Hypothalamus (tissue), 51 donors: ENCODE measurements around the gene FATE1.
"Not testable (repeated sequence)": the region's sequence is repeated elsewhere in the genome, so short reads cannot be mapped to it uniquely, and the experiment has no call there.

ENCODE experiments used
- DNase-seq, 51 donors: peaks; one replicate each; lab custom pipeline; 2025; lab: John Stamatoyannopoulos, UW

FATE1 gene, protein sequence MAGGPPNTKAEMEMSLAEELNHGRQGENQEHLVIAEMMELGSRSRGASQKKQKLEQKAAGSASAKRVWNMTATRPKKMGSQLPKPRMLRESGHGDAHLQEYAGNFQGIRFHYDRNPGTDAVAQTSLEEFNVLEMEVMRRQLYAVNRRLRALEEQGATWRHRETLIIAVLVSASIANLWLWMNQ

GRCh38 chrX:151715752-151716151 lies at the start of gene FATE1:
TSS of gene FATE1 (plus strand) at chrX:151716035. CDS start at chrX:151716120, 85 bp downstream.
- DNase-seq: no peak

- DNase-seq: no peak
These were observed 40.6 kb upstream of the FATE1 start for GRCh38 chrX:151675121-151675746.

- DNase-seq: no peak
These were observed 39.6 kb upstream of the FATE1 start for GRCh38 chrX:151676196-151676595.

- no peak for DNase-seq
These were observed 35.9 kb upstream of the FATE1 start for GRCh38 chrX:151679798-151680402.

GRCh38 chrX:151680805-151681204 lies 35.0 kb upstream of the FATE1 start:
- peak in 24 of 51 donors; percentile 0 to 39 (median 9) for DNase-seq

GRCh38 chrX:151687635-151688034 lies 28.2 kb upstream of the FATE1 start:
- DNase-seq: no peak

DNA sequence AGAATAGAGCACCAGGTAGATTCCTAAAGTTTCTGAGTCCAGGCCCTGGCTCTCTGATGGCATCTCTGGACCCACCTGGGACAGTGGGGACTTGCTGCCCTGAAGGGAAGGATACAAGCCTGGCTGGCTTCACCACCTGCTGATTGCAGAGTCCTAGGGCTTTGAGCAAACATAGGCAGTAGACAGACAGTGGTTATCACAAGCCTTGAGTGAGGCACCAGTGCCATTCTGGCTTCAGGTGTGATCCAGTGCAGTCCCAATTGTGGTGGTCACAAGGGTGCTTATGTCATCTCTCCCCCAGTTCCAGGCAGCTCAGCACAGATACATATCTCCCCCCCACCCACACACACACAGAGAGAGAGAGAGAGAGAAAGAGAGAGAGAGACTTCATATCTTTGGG lies 27.1 kb upstream of the FATE1 start:
- DNase-seq: no peak

- DNase-seq: no peak
These were observed 23.0 kb upstream of the FATE1 start for GRCh38 chrX:151692825-151693224.

DNA sequence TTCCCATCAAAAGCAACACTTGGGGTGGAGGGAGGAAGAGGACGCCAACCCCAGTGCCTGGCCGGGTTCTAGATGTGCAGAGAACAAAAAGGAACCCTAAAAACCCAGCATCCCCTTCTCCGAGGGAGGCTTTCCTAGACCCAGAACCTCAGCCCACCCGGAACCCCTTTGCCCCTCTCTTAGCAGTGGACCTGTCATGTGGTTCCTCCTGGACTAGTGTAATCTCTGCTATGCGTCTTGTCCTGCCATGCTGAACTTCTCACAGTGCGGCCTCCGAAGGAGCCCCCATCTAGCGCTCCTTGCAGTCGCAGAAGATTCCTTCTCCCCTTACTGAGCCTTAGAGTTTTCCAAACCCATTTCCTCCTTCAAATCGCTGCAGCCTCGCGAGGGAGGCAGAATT lies 21.7 kb upstream of the FATE1 start:
- no peak for DNase-seq

DNA sequence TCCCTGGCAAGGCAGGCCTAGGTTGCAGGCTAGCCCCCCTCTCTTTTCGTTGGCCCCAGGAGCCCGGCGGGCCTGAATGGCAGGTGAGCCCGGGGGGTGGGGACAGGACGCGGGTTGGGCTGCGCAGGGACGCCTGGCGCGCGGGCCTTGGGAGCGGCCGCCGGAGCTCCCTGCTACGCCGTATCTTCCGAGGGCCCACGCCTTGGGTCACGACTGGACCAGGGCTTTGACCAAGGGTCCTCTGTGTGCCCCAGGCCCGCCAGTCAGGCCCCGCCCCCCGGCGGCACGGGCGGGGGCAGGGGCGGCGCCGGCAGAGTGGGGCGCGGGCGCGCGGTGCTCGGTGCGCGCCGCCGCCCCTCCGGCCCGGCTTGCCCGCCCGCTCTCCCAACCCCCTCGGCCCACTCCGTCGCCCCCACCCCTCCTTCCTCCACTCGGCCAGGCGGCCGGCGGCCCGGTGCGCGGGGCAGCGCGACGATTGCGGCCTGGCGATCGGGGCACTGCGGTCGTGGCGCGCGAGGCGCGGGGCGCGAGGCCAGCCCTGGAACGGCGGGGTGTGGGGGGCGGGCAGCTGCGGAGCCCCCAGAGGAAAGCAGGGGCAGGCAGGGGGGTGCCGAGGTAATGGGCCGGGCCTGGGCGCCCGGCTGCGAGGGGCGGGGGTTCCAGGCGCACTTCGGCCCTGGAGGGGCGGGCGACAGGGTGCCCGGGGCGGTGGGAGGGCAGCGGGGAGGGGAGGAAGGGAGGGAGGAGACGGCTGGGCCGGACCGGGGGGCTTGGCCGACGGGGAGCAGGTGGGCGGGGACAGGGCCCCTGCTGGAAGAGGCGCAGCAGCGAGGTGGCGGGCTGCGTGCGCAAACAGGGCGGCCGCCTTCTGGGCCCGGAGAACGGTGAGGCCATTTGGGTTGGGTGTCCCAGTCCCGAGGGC lies 20.9 kb upstream of the FATE1 start, which contains the start of gene PRRG3:
TSS of gene PRRG3 (plus strand) at position 798 of the 922 bp plus-strand sequence. CDS start 3,357 bp downstream, outside the sequence.
- DNase-seq: peak in 2 of 51 donors; percentile 3

- peak in 1 of 51 donors; percentile 15 for DNase-seq
These were observed 20.1 kb upstream of the FATE1 start for GRCh38 chrX:151695583-151696340.

GRCh38 chrX:151697082-151697481 lies 18.8 kb upstream of the FATE1 start:
- DNase-seq: not testable (repeated sequence)

DNA sequence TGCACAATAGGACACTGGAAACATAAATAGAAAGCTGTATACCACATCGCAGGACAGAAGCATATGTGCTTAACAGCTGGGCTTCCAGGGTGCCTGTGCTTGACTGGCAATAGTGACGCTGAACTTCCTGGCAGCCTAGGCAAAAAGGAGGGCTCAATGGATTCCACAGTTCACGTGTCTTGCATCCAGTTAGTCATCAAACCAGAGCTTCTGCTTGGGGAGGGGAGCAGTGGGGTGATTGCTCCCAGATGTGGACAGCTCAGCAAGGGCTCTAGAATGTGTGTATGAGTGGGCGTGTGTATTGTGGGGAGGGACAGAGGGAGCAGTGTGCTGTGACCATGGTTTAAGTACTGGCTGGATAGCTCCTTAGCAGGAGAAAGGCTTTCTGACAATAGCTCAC lies 18.3 kb upstream of the FATE1 start:
- no peak for DNase-seq

GRCh38 chrX:151698485-151698884 lies 17.4 kb upstream of the FATE1 start:
- no peak for DNase-seq

- no peak for DNase-seq
These were observed 16.1 kb upstream of the FATE1 start for GRCh38 chrX:151699746-151700145.

GRCh38 chrX:151700581-151700980 lies 15.3 kb upstream of the FATE1 start:
- no peak for DNase-seq

DNA sequence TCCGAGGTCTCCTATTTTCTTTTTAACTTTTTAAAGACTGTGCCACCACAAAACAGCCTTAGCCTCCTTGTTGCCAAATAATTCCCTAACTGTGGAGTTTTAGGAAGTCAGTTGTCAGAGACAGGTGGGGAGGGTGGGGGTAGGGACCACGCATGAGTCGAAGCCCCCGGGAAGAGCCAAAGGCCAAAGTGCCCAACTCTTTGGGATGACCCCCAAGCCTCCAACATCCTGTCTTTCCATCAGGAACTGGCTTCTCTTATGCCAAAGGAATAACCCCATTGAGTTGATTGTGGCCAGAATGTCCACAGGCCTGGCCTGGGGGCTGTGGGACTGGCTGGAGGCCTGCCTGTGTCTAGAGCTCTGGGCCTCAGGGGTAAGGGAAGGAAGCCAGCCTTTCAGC lies 14.8 kb upstream of the FATE1 start:
- DNase-seq: no peak

- no peak for DNase-seq
These were observed 14.3 kb upstream of the FATE1 start for GRCh38 chrX:151701531-151701930.

DNA sequence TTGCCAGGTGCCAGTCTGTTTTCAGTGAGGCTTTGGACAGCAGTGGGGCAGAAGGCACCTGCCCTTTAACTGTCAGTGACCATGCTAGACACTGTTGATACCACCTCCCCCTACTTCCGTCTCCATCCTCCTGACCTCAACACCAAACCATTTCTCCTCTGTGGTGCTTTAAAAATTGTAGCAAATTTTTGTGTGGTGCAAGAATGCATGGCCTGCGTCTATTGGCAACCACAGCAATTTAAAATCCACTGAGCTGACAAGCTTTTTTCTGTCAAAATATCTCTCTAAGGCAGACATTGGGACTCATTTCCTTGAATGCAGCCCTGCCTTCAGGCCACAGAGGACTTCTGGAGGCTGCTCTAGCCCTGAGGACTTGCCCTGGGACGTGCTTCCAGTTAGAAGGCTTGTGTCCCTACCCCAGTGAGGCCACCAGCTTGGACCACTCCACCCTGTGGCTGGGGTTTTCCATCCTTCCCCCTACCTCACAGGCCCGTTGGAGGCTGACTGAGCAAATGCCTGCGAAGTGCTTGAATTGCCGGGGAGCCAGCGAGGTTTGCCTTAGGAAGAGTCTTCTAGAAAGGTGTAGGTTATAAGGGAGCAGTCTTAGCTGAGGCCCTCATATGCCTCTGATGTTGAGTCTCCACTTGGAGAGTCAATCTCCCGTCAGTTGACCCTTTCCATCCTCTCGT lies 13.7 kb upstream of the FATE1 start:
- no peak for DNase-seq
